NCI-H345 treated with DMSO at 0.1 percent for 48 hours (cell line): ENCODE measurements around the gene POLE4.

ENCODE experiments used
- DNase-seq: peaks from one replicate; lab custom pipeline; 2025; ENCODE audit not compliant: unreplicated experiment; lab: John Stamatoyannopoulos, UW

The POLE4 gene, protein sequence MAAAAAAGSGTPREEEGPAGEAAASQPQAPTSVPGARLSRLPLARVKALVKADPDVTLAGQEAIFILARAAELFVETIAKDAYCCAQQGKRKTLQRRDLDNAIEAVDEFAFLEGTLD

DNA sequence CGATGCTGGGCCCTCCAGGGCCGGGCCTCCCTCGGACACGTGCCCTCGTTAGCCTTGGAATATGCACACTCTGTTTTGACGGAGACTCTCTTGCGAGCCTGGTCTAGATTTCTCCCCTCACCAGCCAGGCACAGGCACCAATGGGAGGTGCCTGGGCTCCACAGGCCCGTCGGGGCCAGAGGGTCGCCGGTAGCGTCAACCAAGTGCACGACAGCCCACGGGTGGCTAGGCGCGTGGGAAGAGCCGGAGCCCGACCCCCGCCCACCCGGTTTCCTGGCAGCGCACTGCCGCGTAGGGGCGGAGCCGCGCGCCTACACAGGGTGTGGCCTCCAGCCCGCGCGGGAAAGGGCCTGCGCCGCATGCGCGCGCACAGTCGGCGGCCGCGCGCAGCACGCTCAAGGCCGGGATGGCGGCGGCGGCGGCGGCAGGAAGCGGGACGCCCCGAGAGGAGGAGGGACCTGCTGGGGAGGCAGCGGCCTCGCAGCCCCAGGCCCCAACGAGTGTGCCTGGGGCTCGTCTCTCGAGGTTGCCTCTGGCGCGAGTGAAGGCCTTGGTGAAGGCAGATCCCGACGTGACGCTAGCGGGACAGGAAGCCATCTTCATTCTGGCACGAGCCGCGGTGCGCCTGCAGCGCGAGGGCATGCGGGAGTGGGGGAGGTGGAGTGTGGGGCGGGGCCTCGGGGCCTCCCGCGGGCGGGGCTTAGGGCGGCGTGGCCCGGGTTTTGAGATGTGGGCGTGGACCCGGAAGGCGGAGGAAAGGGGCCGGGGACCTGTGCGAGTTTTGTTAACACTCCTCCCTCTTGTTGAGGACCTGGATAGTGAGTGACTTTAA is at the start of gene POLE4:
POLE4 (plus strand) TSS at position 370 of the 832 bp plus-strand sequence; CDS start at position 407, 37 bp downstream.
- DNase-seq, result peak; percentile 90

DNA sequence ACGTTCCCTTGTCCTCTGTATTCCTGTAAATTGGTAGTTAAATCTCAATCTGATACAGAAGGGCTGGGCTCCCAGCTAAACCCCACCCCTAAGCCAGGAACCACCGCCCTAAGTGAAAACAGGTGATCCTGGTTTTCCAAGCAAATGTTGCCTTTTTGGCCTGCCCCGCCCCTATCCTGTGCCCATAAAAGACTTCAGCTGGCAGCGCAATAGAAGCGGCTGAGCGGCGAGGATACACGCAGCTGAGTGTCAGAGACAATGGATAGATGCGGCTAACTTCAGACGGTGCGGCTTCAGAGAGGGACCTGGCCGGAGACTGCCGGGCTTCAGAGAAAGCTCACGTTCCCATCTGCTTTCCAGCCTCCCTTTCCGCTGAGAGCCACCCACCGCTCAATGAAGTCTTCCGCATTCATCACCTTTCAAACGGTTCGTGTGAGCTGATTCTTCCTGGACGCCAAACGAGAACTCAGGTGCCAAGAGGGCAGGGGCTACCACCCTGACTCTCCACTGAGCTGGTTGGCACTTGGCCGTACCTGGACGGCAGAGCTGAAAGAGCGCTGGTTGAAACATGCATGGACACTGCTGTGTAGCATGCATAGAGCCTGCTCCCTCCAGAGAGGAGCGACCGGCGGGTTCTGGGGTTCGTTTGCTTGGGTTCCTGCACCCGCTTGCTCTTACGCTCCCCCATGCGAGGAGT is 49.5 kb upstream of the POLE4 start:
- no peak for DNase-seq

DNA sequence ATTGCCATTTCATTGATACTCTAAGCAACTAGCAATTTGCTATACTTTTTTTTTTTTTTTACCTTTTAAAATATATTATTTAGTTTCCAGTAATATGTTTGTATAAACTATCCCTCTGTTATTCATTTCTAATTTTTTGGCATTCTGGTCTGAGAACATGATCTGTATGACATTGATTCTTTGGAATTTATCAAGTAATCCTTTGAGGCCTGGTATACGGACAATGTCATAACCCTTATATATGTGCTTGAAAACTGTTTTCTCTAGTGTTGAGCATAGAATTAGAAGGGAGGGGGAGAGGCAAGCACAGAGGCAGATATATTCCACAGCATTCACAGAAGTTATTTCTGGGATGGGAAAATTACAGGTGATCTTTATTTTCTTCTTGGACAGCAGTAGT is 48.2 kb upstream of the POLE4 start:
- no peak for DNase-seq

DNA sequence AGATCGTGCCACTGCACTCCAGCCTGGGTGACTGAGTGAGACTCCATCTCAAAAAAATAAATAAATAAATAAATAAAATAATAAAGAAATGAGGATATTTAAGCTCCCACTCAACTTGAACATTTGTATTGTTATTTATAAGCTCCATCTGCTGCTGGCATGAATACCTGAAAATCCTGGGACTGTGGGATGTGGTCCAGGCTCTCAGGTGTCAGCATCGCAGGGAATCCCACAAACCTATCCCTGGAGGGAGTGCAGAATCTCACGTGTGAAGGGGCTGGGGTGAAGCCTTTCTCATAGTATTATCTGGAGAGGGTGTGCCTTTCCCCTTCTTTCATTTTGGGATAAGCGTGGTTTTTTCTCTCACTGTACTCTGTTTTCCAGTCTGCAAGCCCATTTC is 47.4 kb upstream of the POLE4 start:
- no peak for DNase-seq

DNA sequence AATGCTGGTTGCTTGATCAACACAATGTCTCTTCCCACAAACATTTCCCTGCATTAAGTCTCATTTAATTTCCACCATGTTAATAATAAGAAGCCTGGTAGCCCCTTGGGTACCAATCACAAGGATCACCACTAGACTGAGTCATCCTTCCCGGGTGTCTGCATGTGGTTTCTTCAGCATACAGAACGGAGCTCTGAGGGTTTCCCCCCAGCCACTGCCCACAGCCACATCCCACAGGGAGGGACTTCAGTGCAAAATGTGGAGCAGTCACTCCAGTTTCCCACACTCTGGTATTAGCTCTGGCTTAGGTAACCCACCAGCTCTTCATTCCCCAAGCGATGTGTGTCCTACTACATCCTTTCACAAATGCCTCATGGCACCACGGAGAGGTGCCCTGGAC is 42.7 kb upstream of the POLE4 start:
- no peak for DNase-seq

DNA sequence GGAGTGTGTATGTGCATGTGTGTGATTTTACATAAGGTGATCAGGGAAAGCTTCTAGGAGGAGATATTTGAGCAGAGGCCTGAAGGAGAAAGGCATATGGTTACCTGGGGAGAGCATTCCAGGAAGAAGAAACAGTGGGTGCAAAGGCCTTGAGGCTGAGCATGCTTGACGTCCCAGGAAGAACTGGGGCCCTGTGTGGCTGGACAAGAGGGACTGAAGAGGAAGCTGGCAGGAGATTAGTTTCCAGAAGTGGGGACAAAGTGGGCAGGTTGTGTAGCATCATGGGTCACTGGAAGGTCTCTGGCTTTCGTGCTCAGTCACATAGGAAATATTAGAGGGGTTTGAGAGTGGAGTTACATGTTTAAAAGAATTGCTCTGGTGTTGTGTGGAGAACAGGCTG is 42.0 kb upstream of the POLE4 start:
- no peak for DNase-seq

DNA sequence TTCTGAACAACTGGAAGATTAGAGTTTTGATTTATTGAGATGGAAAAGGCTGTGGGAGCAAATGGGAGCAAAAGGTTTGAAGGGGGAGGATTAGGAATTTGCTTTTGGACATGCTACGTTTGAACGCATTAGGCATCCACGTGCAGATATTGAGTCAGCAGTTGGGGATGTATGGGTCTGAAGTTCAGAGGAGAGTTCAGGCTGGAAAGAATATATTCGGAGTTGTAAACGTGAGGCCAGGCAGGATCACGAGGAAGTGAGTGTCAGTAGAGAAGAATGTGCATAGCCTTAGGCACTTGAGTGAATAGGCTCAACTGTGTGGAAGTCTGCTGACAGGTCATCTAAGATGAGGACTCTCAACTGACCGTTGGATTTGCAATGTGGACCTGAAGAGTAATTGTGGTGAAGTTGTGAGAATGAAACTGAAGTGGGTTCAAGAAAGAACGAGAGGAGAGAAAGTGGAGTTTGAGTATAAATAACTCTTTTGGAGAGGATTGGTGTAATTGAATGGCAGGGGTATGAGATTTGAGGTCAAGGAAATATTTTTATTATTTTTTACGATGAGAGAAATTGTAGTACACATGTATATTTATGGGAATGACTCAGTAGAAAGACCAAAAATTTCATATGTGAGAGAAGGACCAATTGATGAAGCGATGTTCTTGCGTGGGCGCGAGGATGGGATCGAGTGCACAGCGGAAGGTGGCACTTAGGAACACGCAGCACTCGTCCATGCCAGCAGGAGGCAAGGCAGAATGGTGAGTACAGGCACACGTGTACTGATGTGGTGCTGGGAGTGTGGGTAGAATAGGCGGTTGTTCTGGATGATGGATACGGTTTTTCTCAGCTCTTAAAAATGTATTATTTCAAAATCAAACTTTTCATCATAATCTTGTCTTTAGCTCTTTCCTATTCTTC is 40.5 kb upstream of the POLE4 start:
- no peak for DNase-seq

DNA sequence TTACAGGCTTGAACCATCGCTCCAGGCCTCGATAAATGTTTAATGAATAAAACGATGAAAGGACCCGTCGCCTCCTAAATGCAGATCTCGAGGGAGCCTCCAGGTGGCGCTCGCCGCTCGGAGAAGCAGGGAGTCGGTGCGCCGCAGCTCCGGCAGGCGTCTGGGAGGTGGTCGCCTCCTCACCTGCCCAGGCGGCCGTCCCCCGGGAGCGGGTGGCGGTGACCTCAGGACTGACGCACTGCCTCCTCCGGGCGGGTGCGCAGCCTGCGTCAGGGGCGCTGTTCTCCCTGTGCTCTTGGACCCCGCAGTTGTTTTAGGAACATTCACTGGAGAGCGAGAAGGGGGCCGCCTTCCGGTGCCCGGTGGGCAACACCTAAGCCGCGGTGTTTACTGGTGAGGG is 38.6 kb upstream of the POLE4 start:
- DNase-seq, result peak; percentile 41

DNA sequence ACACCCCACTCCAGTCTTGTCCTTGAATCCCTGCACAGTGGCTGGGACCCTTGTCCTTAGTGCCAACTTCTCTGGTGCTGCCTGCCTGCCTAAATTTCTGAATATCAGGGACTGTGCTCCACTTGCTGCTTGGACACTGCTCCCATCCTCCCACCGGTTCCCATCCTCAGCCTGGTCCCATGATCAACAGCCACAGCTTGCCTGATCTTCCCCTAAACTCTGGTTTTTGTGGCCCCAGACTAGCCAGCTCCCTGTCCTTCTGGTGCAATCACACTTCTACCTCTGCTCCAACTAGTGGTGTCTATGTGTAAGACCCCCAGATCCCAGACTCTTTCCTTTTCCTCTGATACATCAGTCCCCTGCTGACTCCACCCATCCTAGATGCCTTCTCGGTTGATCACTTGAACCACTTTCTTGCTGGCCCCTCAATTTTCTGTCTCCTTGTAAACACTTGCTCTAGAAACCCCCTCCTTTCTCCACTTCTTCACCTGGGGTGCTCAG is 37.2 kb upstream of the POLE4 start:
- DNase-seq, result no peak

DNA sequence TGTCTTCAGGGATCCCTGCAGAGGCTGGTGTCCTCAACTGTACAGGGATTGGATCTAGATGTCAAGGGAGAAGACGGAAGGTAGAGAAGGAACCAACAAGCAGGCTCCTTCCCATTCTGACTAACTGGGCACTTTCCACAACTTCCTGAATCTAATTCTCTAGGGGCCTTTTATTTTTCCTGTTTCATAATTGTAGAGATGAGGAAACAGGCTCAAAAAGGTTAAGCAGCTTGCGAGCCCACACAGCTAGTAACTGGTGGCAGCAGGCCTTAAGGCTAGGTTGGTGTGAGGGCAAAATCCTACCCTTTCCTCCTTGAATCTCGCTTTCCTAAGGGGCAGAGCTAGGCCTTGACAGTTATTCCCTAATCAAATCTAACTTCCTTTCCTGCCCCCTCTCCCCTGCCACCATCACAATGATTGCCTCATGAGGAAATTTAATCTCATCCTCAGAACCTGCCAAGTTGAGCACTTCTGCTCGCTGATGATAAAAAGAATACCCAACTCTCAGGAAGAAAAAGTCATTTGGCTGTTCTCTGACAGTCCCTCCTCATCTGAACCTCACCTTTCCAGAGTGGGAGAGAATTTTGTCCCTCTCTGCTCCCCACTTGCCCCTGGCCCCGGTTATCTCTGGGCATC is 35.7 kb upstream of the POLE4 start:
- no peak for DNase-seq

DNA sequence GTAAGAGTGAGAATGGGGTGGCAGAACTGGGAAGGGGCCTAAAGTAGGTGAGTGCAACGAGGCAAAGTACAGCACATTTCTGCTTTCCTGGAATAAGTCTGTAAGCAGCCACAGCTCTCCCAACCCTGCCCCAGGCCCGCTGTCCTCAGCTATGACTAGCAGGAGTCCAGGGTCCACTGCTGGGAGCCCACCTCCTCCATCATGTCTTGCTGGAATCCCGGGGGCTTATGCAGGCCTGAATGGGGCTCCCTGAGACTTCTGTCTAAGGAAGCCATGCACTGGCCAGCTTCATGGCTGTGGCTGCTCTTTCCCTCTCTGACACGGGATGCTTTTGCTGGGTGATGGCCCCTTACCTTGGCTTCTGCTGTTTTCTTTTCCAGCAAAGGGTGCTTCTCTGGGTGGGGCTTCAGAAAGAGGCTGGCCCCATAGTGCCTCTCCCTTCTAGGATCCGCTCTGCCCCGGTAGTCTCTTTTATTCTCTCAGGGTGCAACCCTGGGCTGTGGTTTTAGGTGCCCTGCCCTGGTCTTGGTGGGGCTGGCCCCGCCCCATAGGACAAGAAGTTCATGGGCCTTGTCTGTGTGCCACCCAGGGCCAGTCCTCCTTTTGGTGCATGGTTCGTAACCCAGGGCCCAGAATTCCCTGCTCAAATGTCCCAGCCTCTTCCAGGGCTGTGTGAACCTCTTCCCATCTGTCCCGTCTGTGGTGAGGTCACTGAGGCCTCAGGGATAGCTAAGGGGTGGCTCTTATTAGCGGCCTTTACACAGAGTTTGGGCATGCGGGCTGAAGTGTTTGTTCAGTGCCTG is 33.8 kb upstream of the POLE4 start:
- no peak for DNase-seq

DNA sequence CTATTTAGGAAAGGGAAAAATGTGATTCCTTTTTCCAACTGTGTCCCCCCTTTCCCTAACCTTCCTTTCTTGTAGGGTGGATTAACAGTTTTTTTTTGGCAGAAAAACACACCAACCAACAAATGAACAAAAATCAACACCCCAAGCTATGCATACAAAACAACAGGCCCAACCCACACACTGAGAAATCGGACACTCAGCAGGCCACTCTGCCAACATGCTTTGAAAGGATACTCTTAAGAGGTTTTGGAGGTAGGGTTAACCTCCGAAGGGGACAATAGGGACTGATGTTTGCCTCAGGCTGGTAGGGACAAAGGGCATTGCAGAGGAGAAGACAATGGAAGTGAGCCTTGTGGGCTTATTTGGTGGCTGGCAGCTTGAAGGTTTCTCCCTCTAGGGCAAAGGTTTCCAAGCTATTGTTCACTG is 33.1 kb upstream of the POLE4 start:
- no peak for DNase-seq

DNA sequence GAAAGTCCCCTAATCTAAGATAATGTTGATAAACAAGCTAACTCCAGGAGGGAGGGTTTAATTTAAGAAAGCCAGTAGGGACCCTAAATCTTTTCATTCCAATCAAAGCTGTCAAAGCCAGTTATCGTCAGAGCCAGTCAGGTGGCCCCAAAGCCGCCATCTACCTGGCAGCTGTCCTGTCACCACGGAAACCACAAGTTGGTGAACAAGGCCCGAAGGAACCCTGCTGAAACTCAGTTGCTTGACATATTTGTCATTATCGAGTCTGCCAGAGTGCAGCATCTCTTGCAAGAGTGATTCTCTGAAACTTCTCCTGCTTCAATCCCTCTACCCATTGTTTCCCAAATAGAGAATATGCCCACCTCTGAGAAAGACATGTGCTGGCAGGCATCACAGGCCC is 30.8 kb upstream of the POLE4 start:
- no peak for DNase-seq

DNA sequence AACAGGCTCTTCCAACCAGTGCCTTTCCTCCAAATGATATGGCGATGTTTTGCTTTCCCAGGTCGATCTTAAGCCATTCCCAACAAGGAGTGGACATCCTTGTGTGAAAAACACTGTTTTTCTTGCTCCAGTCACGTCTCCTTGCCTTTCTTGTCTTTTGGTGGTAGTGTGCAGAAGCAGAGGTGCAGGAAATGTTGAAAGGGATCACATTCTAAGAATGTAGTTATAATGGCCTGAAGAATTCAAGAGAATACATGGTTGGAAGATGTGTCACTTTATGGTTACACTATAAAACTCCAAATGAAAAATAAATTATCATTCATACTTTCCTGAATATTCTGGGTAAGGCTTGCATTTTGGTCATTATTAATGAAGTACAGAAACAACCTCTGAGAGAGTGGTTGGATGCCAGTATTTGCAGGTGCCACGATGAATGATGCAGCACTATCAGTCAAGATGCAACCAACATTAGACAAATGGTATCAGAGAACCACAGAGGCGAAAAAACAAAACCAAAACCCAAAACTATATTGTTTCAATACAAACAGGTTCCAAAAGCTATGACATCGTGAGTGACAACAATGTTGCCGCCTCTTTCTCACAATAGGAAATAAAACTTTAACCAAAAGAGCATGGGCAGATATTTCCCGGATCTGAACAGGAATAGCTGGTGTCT is 27.5 kb upstream of the POLE4 start:
- no peak for DNase-seq

DNA sequence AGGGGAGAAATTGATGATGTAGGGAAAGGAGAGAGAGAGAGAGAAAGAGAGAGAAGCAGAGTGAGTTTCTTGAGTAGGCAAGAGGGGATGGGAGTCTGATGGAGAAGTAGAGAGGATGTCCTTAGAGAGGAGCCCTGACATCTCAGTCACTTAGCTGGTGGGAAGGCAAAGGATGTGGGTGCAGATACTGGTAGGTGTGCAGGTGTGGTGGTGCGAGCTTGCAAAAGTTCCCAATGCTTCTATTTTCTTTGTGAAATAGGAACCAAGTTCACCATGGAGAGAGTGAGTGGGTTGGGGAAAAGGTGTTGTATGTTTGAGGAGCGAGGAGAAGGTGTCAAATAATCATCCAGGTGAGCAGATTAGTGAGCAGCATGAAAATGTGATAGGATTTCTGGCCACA is 26.5 kb upstream of the POLE4 start:
- no peak for DNase-seq

DNA sequence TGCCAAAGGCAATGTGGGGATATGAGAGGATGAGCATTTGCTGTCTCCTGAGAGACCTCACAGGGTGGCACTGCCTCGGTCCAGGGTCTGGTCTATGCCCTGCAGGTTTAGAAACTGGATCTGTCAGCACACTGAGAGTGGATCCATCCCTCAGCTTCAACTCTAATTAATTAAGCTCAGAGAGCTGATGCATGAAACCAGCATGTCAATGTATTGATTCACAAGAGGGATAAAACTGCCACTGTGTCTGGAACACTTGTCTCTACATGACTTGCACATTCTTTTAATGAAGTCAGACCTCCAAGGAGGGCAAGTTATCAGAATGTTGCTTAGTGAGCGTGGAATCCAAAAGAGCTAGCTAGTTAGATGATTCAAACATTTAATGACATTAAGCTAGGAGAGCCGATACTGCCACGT is 22.5 kb upstream of the POLE4 start:
- DNase-seq, result no peak

DNA sequence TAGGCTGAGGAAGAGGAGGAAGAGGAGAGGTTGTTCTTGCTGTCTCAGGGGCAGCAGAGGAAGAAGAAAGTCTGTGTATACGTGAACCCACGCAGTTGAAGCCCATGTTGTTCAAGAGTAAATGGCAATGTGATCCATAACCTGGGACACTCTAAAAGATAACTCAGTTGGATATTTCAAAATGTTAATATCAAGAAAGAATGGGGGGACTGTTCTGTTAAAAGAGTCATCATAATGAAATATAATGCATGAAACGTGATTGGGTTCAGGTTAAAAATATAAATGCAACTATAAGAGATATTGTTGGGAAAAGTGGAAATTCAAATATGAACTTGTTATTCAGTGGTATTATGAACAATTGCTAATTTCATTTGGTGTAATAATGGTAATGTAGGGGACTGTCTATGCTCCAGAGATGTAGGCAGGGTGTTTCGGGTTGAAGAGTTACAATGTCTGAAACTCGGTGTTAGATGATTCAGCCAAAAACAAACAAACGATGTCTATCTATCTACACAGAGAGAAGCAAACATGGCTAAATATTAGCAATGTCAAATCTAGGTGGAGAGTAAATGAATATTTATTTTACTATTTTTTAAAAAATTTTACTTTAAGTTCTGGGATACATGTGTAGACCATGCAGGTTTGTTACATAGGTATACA is 21.1 kb upstream of the POLE4 start:
- no peak for DNase-seq

DNA sequence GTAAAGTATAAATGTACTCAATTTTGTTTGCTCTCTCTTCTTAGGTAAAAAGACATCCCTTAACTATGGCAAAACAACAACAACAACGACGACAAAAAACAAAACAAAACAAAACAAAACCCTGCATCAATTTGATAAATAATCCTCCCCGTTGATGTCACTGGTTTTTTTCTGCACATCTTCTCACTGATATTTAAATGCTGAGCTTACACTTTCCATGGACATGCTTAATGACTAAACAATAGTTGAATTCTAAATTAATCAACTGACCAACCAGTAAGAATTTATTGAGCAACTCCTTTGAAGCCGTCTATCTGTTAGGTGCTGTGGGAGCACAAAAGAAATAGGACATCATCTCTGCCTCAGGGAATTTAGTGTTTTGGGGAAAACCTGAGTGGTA is 20.2 kb upstream of the POLE4 start:
- DNase-seq, result no peak
